ENCODE measurements around the gene EDC4. TPM values are rescaled to one million over a fixed set of nuclear protein-coding genes. Genes with fewer than 3 reads are reported as not detected.

Gene EDC4
- polyA plus RNA-seq, 2 of the 4 experiments (the other 2 are of a cell fraction), result 21.0 to 54.9 TPM

DNA sequence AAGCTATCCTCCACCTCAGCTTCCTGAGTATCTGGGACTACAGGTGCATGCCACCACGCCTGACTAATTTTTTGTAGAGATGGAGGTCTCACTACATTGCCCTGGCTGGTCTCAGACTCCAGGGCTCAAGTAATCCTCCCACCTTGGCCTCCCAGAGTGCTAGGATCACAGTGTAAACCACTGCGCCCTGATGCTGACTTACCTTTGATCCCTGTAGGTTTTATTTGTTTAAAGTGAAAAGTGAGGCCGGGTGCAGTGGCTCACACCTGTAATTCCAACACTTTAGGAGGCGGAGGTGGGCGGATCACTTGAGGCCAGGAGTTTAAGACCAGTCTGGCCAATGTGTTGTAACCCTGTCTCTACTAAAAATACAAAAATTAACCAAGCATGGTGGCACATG lies 28.9 kb downstream of the EDC4 start:
- FAIRE-seq (no peak), DNase-seq (ENCODE audit: low read depth in 1 of 2, low spot score in 1 of 2) (no peak), ATAC-seq (no peak)
- ChIA-PET POLR2A (no interaction called here), CTCF (interaction anchor here (0.6 to 12.7 kb wide), 5 partner anchors 19 to 471 kb away, joined by 3 to 102 read pairs (median 7); partner anchors contain the start of gene NRN1L)
- WGBS (ENCODE audit: missing lambda C conversion rate), result 95% methylated on average over 5 of the region's 5 CpGs
- TF ChIP-seq RARB (CRISPR knock-in tag; IDR thresholded peaks at IDR 0.05) (no peak), JUN (IDR thresholded peaks at IDR 0.05) (no peak), KDM5A (IDR thresholded peaks at IDR 0.05) (no peak), HMGXB4 (CRISPR knock-in tag; IDR thresholded peaks at IDR 0.05; ENCODE audit: borderline replicate concordance) (no peak), SMC3 (IDR thresholded peaks at IDR 0.05) (no peak), ESRRA (IDR thresholded peaks at IDR 0.05; ENCODE audit: borderline replicate concordance, low read length) (no peak), KDM1A (IDR thresholded peaks at IDR 0.05; ENCODE audit: low read depth) (no peak), SREBF2 (IDR thresholded peaks at IDR 0.05) (no peak), NFE2L2 (conservative IDR thresholded peaks at IDR 0.05; ENCODE audit: low read length) (no peak)
- TF ChIP-seq, protein P1, sequence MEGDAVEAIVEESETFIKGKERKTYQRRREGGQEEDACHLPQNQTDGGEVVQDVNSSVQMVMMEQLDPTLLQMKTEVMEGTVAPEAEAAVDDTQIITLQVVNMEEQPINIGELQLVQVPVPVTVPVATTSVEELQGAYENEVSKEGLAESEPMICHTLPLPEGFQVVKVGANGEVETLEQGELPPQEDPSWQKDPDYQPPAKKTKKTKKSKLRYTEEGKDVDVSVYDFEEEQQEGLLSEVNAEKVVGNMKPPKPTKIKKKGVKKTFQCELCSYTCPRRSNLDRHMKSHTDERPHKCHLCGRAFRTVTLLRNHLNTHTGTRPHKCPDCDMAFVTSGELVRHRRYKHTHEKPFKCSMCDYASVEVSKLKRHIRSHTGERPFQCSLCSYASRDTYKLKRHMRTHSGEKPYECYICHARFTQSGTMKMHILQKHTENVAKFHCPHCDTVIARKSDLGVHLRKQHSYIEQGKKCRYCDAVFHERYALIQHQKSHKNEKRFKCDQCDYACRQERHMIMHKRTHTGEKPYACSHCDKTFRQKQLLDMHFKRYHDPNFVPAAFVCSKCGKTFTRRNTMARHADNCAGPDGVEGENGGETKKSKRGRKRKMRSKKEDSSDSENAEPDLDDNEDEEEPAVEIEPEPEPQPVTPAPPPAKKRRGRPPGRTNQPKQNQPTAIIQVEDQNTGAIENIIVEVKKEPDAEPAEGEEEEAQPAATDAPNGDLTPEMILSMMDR (IDR thresholded peaks at IDR 0.05), result no peak
- Histone ChIP-seq H3K4me2 (no peak overlapping the region), H3K9me3 (no peaks in the 10 kb centered on the region), H3K27ac (no peak overlapping the region), H3K4me3 (no peak overlapping the region), H3K4me1 (no peaks in the 10 kb centered on the region)

DNA sequence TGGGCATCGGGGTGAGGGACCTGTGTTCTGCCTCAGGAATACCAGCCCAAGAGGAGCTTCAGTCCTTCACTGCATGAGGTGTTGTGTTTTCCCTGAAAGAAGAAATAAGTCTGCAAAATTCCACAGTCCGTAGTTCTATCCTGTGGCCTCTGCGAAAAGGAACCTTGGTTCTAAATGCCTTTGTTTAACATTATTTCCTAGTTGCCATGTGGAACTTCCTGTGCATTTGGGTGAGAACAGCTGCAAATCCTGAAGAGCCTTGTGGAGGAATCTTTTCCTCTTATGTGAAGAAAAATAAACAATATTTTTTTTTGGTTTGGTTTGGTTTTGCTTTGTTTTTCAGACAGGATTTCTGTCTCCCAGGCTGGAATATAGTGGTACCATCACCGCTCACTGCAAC lies 30.0 kb downstream of the EDC4 start:
- FAIRE-seq, result no peak
- TF ChIP-seq CBX2 (IDR thresholded peaks at IDR 0.05; ENCODE audit: borderline replicate concordance, low read depth) (no peak), MAZ (IDR thresholded peaks at IDR 0.05; ENCODE audit: borderline replicate concordance, low read depth, low read length) (no peak), SREBF2 (IDR thresholded peaks at IDR 0.05) (no peak), PBX3 (IDR thresholded peaks at IDR 0.05) (no peak), RARB (CRISPR knock-in tag; IDR thresholded peaks at IDR 0.05) (no peak), ZFP36 (IDR thresholded peaks at IDR 0.05; ENCODE audit: borderline replicate concordance, partially characterized antibody) (no peak), TFCP2L1 (CRISPR knock-in tag; IDR thresholded peaks at IDR 0.05) (no peak), GATA3 (IDR thresholded peaks at IDR 0.05; ENCODE audit: borderline replicate concordance) (no peak), KDM5A (IDR thresholded peaks at IDR 0.05) (no peak), FOSB (CRISPR knock-in tag; IDR thresholded peaks at IDR 0.05) (no peak), TP53 (CRISPR knock-in tag; IDR thresholded peaks at IDR 0.05) (no peak), JUNB (IDR thresholded peaks at IDR 0.05) (no peak), RFX5 (IDR thresholded peaks at IDR 0.05) (no peak), CHD4 (IDR thresholded peaks at IDR 0.05; ENCODE audit: borderline replicate concordance) (no peak), HDAC2 (IDR thresholded peaks at IDR 0.05) (no peak)

More for the DNA sequence above, 30.0 kb downstream of the EDC4 start:
- Histone ChIP-seq H3K4me1 (no peaks in the 10 kb centered on the region), H3K4me3 (no peak overlapping the region), H3K4me2 (no peak overlapping the region), H3K9me3 (no peaks in the 10 kb centered on the region), H3K27ac (no peak overlapping the region)
- no peak for ATAC-seq
- CTCF ChIA-PET, result interaction anchor here (1.5 to 12.7 kb wide), 4 partner anchors 11 to 87 kb away, joined by 8 to 102 read pairs (median 12); partner anchors contain the start of gene NRN1L
- 97% methylated on average over 4 of the region's 4 CpGs for WGBS (ENCODE audit: missing lambda C conversion rate)
- no peak for DNase-seq (ENCODE audit: low read depth in 1 of 2, low spot score in 1 of 2)
- POLR2A ChIA-PET, result no interaction called here

Data from A549 (cell line).